Neural progenitor cell (in vitro differentiated cells): ENCODE data around the gene SGCG. TPM values are rescaled to one million over a fixed set of nuclear protein-coding genes. Genes with fewer than 3 reads are reported as not detected.
"Not testable (repeated sequence)": the region's sequence is repeated elsewhere in the genome, so short reads cannot be mapped to it uniquely, and the experiment has no call there.

Source experiments
- DNase-seq: peaks from one replicate; pipeline ENCODE4 v3.0.0-alpha.2; 2016; ENCODE audit warnings: low spot score
- H2AFZ ChIP-seq: fragments of 200-600 bp; sonication (generic); replicated peaks from 2 replicates; pipeline ENCODE4 v1.6.1; 2016; ENCODE audit warnings: antibody characterized with exemption
- H3F3A ChIP-seq: fragments of 200-600 bp; sonication (generic); 2 replicates; pipeline ENCODE4 v1.6.1; 2016; ENCODE audit warnings: antibody characterized with exemption, low read depth
- H3K27ac ChIP-seq: fragments of 200-600 bp; sonication (generic); 2 replicates; pipeline ENCODE4 v1.5.1; 2016; ENCODE audit warnings: mild to moderate bottlenecking
- H3K27me3 ChIP-seq: fragments of 200-600 bp; sonication (generic); 2 replicates; pipeline ENCODE4 v1.6.1; 2016; ENCODE audit warnings: mild to moderate bottlenecking, moderate library complexity
- H3K36me3 ChIP-seq: fragments of 200-600 bp; sonication (generic); 2 replicates; pipeline ENCODE4 v1.5.1; 2016
- H3K4me1 ChIP-seq: fragments of 200-600 bp; sonication (generic); 2 replicates; pipeline ENCODE4 v1.6.1; 2016; ENCODE audit warnings: mixed run types
- H3K4me2 ChIP-seq: fragments of 200-600 bp; sonication (generic); 2 replicates; pipeline ENCODE4 v1.6.1; 2016
- H3K4me3 ChIP-seq: fragments of 200-600 bp; sonication (generic); 2 replicates; pipeline ENCODE4 v1.5.1; 2016
- H3K79me2 ChIP-seq: fragments of 200-600 bp; sonication (generic); 2 replicates; pipeline ENCODE4 v1.6.1; 2016; ENCODE audit warnings: low read depth
- H3K9ac ChIP-seq: fragments of 200-600 bp; sonication (generic); 2 replicates; pipeline ENCODE4 v1.6.1; 2016
- H3K9me3 ChIP-seq: fragments of 200-600 bp; sonication (generic); 2 replicates; pipeline ENCODE4 v1.5.1; 2016; ENCODE audit warnings: low read depth
- H4K20me1 ChIP-seq: fragments of 200-600 bp; sonication (generic); 2 replicates; pipeline ENCODE4 v1.6.1; 2016; ENCODE audit warnings: low read depth
- H3K27ac Mint-ChIP-seq: 3 replicates; pipeline ENCODE4 v1.8.0; 2021; ENCODE audit warnings: mixed read lengths
- H3K27me3 Mint-ChIP-seq: 2 replicates; pipeline ENCODE4 v1.8.0; 2022; ENCODE audit warnings: low read depth, mild to moderate bottlenecking, inconsistent platforms, moderate library complexity, mixed read lengths; ENCODE audit not compliant: insufficient read depth
- H3K36me3 Mint-ChIP-seq: 3 replicates; pipeline ENCODE4 v1.8.0; 2021; ENCODE audit warnings: mixed read lengths
- H3K4me1 Mint-ChIP-seq: 3 replicates; pipeline ENCODE4 v1.8.0; 2021; ENCODE audit warnings: mixed read lengths
- H3K4me3 Mint-ChIP-seq: 3 replicates; pipeline ENCODE4 v1.8.0; 2021; ENCODE audit warnings: mild to moderate bottlenecking, moderate library complexity, mixed read lengths
- H3K9me3 Mint-ChIP-seq: 3 replicates; pipeline ENCODE4 v1.8.0; 2020; ENCODE audit warnings: mixed read lengths
- EZH2 ChIP-seq: fragments of 200-600 bp; sonication (generic); IDR thresholded peaks from 2 replicates; pipeline ENCODE4 v1.6.1; 2017; ENCODE audit warnings: antibody characterized with exemption, mild to moderate bottlenecking, moderate library complexity
- EZH2phosphoT487 ChIP-seq: fragments of 200-600 bp; sonication (generic); IDR thresholded peaks from 2 replicates; pipeline ENCODE4 v1.6.1; 2017; ENCODE audit warnings: antibody characterized with exemption
- total RNA-seq: library from RNA; depleted of rRNA; stranded (reverse); fragments of >200 nt; gene quantifications from 2 replicates; pipeline ENCODE4 v1.2.3, GENCODE V29; 2015; ENCODE audit warnings: low replicate concordance
- TF ChIP-seq, protein P1 (sequence below): fragments of 200-600 bp; sonication (generic); IDR thresholded peaks from 2 replicates; pipeline ENCODE4 v1.5.1; 2017; ENCODE audit warnings: antibody characterized with exemption, mild to moderate bottlenecking

The SGCG gene
- total RNA-seq, 1 donor from 2014 or later: 0.19 TPM

GRCh38 chr13:23235994-23236393 is 55.2 kb downstream of the SGCG start:
- no peak for TF ChIP-seq EZH2phosphoT487
- no peak for TF ChIP-seq EZH2
- TF ChIP-seq, protein P1, sequence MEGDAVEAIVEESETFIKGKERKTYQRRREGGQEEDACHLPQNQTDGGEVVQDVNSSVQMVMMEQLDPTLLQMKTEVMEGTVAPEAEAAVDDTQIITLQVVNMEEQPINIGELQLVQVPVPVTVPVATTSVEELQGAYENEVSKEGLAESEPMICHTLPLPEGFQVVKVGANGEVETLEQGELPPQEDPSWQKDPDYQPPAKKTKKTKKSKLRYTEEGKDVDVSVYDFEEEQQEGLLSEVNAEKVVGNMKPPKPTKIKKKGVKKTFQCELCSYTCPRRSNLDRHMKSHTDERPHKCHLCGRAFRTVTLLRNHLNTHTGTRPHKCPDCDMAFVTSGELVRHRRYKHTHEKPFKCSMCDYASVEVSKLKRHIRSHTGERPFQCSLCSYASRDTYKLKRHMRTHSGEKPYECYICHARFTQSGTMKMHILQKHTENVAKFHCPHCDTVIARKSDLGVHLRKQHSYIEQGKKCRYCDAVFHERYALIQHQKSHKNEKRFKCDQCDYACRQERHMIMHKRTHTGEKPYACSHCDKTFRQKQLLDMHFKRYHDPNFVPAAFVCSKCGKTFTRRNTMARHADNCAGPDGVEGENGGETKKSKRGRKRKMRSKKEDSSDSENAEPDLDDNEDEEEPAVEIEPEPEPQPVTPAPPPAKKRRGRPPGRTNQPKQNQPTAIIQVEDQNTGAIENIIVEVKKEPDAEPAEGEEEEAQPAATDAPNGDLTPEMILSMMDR: no peak
- no peak overlapping the region for H3K9ac ChIP-seq
- no peak overlapping the region for H3K27ac Mint-ChIP-seq
- no peaks in the 10 kb centered on the region for H4K20me1 ChIP-seq
- no peaks in the 10 kb centered on the region for H3F3A ChIP-seq
- peaks cover 1% of the 10 kb centered on the region for H3K4me1 Mint-ChIP-seq
- no peak overlapping the region for H3K4me2 ChIP-seq
- no peaks in the 10 kb centered on the region for H3K36me3 Mint-ChIP-seq
- H2AFZ ChIP-seq: no peak overlapping the region
- no peaks in the 10 kb centered on the region for H3K27me3 ChIP-seq
- H3K79me2 ChIP-seq: no peaks in the 10 kb centered on the region
- H3K9me3 Mint-ChIP-seq: no peaks in the 10 kb centered on the region
- no peak overlapping the region for H3K27ac ChIP-seq
- no peaks in the 10 kb centered on the region for H3K27me3 Mint-ChIP-seq
- no peak overlapping the region for H3K4me3 Mint-ChIP-seq
- no peaks in the 10 kb centered on the region for H3K4me1 ChIP-seq
- no peaks in the 10 kb centered on the region for H3K9me3 ChIP-seq
- H3K36me3 ChIP-seq: no peaks in the 10 kb centered on the region
- no peak for DNase-seq
- H3K4me3 ChIP-seq: no peak overlapping the region

GRCh38 chr13:23243066-23243465 is 62.3 kb downstream of the SGCG start:
- Histone ChIP-seq H3K9me3 (no peaks in the 10 kb centered on the region), H3K4me2 (no peak overlapping the region), H3K79me2 (no peaks in the 10 kb centered on the region), H3K27me3 (no peaks in the 10 kb centered on the region), H3K36me3 (no peaks in the 10 kb centered on the region), H3F3A (no peaks in the 10 kb centered on the region), H2AFZ (peak overlapping the region; percentile 22), H4K20me1 (no peaks in the 10 kb centered on the region), H3K27ac (no peak overlapping the region), H3K4me1 (no peaks in the 10 kb centered on the region), H3K9ac (no peak overlapping the region), H3K4me3 (no peak overlapping the region)
- TF ChIP-seq EZH2phosphoT487 (no peak), EZH2 (no peak)
- TF ChIP-seq, protein P1: no peak
- no peaks in the 10 kb centered on the region for H3K9me3 Mint-ChIP-seq
- no peak for DNase-seq
- H3K36me3 Mint-ChIP-seq: no peaks in the 10 kb centered on the region
- no peaks in the 10 kb centered on the region for H3K4me1 Mint-ChIP-seq
- no peak overlapping the region for H3K4me3 Mint-ChIP-seq
- H3K27ac Mint-ChIP-seq: no peak overlapping the region
- peaks cover 4% of the 10 kb centered on the region for H3K27me3 Mint-ChIP-seq

DNA sequence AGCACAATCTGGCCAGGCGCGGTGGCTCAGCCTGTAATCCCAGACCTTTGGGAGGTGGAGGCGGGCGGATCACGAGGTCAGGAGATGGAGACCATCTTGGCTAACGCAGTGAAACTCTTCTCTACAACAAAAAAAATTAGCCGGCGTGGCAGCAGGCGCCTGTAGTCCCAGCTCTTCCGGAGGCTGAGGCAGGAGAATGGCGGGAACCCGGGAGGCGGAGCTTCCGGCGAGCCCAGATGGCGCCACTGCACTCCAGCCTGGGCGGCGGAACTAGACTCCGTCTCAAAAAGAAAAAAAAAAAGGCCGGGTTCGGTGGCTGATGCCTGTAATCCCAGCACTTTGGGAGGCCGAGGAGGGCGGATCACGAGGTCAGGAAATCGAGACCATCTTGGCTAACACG is 67.6 kb downstream of the SGCG start:
- not testable (repeated sequence) for H3K27me3 Mint-ChIP-seq, H3K27ac Mint-ChIP-seq, H3K4me3 ChIP-seq

DNA sequence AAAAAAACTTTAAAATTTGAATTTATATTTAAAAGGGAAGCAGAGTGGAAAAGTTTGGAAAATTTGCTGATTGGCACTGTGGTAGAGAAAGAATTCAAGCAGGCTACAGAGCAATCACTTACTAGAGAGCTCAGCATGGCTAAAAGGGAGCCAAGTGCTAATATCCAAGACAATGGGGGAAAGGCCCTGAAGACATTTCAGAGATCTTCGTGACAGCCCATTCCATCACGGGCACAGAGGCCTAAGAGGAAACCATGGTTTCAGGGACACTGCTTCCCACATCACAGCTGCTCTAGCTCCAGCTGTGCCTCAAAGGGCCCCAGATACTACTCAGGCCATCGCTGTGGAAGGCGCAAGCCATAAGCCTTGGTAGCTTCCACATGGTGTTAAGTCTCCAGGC is 73.7 kb downstream of the SGCG start:
- no peaks in the 10 kb centered on the region for H3K27me3 ChIP-seq
- no peaks in the 10 kb centered on the region for H3K79me2 ChIP-seq
- Mint-ChIP-seq H3K4me3 (no peak overlapping the region), H3K36me3 (no peaks in the 10 kb centered on the region), H3K27me3 (no peaks in the 10 kb centered on the region), H3K9me3 (peaks cover 7% of the 10 kb centered on the region), H3K27ac (no peak overlapping the region), H3K4me1 (no peaks in the 10 kb centered on the region)
- no peaks in the 10 kb centered on the region for H3F3A ChIP-seq
- H3K36me3 ChIP-seq: no peaks in the 10 kb centered on the region
- no peak overlapping the region for H3K4me3 ChIP-seq
- no peak overlapping the region for H3K27ac ChIP-seq
- TF ChIP-seq, protein P1: no peak
- TF ChIP-seq EZH2 (no peak), EZH2phosphoT487 (no peak)
- H2AFZ ChIP-seq: no peak overlapping the region
- no peaks in the 10 kb centered on the region for H3K4me1 ChIP-seq
- no peak overlapping the region for H3K4me2 ChIP-seq
- H3K9me3 ChIP-seq: no peaks in the 10 kb centered on the region
- H4K20me1 ChIP-seq: no peaks in the 10 kb centered on the region
- no peak for DNase-seq
- H3K9ac ChIP-seq: no peak overlapping the region

More for the DNA sequence above, 67.6 kb downstream of the SGCG start:
- not testable (repeated sequence) for H3K9ac ChIP-seq, H3K4me1 Mint-ChIP-seq, H3K9me3 Mint-ChIP-seq, H3K36me3 Mint-ChIP-seq, H3K27ac ChIP-seq, H4K20me1 ChIP-seq, H3K79me2 ChIP-seq, H3K36me3 ChIP-seq, H3K9me3 ChIP-seq, H3K4me1 ChIP-seq, H3K27me3 ChIP-seq, H3F3A ChIP-seq, H2AFZ ChIP-seq, H3K4me2 ChIP-seq, DNase-seq, H3K4me3 Mint-ChIP-seq
